Activated naive CD8-positive, alpha-beta T cell treated with anti-CD3 and anti-CD28 coated beads for 36 hours (primary cell): ENCODE data around the gene SLC1A1. TPM values are rescaled to one million over a fixed set of nuclear protein-coding genes. Genes with fewer than 3 reads are reported as not detected.
"Not testable (repeated sequence)": the region's sequence is repeated elsewhere in the genome, so short reads cannot be mapped to it uniquely, and the experiment has no call there.

Source experiments
- DNase-seq: peaks from one replicate; pipeline ENCODE4 v3.0.0; 2021
- H3K27ac Mint-ChIP-seq: one replicate; pipeline ENCODE4 v1.8.0; 2022; ENCODE audit warnings: mild to moderate bottlenecking, moderate library complexity, mixed read lengths
- H3K27me3 Mint-ChIP-seq: one replicate; pipeline ENCODE4 v1.8.0; 2022; ENCODE audit warnings: mild to moderate bottlenecking, mixed read lengths
- H3K36me3 Mint-ChIP-seq: one replicate; pipeline ENCODE4 v1.8.0; 2021; ENCODE audit warnings: mild to moderate bottlenecking, mixed read lengths
- H3K4me1 Mint-ChIP-seq: one replicate; pipeline ENCODE4 v1.8.0; 2021; ENCODE audit warnings: mixed read lengths
- H3K4me3 Mint-ChIP-seq: one replicate; pipeline ENCODE4 v1.8.0; 2022; ENCODE audit warnings: mild to moderate bottlenecking, moderate library complexity, mixed read lengths
- H3K9me3 Mint-ChIP-seq: one replicate; pipeline ENCODE4 v1.8.0; 2022; ENCODE audit warnings: mixed read lengths
- total RNA-seq, 2 experiments: library from RNA; stranded (reverse); gene quantifications; one replicate each; pipeline ENCODE4 v1.2.3, GENCODE V29; 2021

The SLC1A1 gene
- total RNA-seq, 2 experiments from 2014 or later, result 0.10 to 0.23 TPM

GRCh38 chr9:4592886-4593285 lies 102.6 kb downstream of the SLC1A1 start:
- Mint-ChIP-seq H3K4me3 (no peak overlapping the region), H3K27me3 (no peaks in the 10 kb centered on the region), H3K4me1 (peaks cover 21% of the 10 kb centered on the region), H3K27ac (no peak overlapping the region), H3K36me3 (no peaks in the 10 kb centered on the region), H3K9me3 (no peaks in the 10 kb centered on the region)
- DNase-seq, result no peak

GRCh38 chr9:4594545-4594944 lies 104.3 kb downstream of the SLC1A1 start:
- no peak for DNase-seq
- no peak overlapping the region for H3K27ac Mint-ChIP-seq
- no peak overlapping the region for H3K4me3 Mint-ChIP-seq
- peaks cover 20% of the 10 kb centered on the region for H3K4me1 Mint-ChIP-seq
- no peaks in the 10 kb centered on the region for H3K9me3 Mint-ChIP-seq
- no peaks in the 10 kb centered on the region for H3K36me3 Mint-ChIP-seq
- H3K27me3 Mint-ChIP-seq, result no peaks in the 10 kb centered on the region

GRCh38 chr9:4594994-4595393 lies 104.7 kb downstream of the SLC1A1 start:
- no peaks in the 10 kb centered on the region for H3K36me3 Mint-ChIP-seq
- H3K9me3 Mint-ChIP-seq, result no peaks in the 10 kb centered on the region
- no peaks in the 10 kb centered on the region for H3K27me3 Mint-ChIP-seq
- no peak overlapping the region for H3K27ac Mint-ChIP-seq
- peaks cover 19% of the 10 kb centered on the region for H3K4me1 Mint-ChIP-seq
- H3K4me3 Mint-ChIP-seq, result no peak overlapping the region
- no peak for DNase-seq

- Mint-ChIP-seq H3K27ac (peak overlapping the region; percentile 55), H3K4me1 (peaks cover 30% of the 10 kb centered on the region), H3K4me3 (no peak overlapping the region), H3K36me3 (no peaks in the 10 kb centered on the region), H3K9me3 (no peaks in the 10 kb centered on the region), H3K27me3 (no peaks in the 10 kb centered on the region)
- DNase-seq, result peak; percentile 34
Observed at GRCh38 chr9:4596165-4596922, 106.1 kb downstream of the SLC1A1 start.

- Mint-ChIP-seq H3K27ac (peak overlapping the region; percentile 20), H3K4me1 (peaks cover 27% of the 10 kb centered on the region), H3K36me3 (peaks cover 7% of the 10 kb centered on the region), H3K27me3 (no peaks in the 10 kb centered on the region), H3K9me3 (peaks cover 3% of the 10 kb centered on the region), H3K4me3 (no peak overlapping the region)
- DNase-seq, result no peak
Observed at GRCh38 chr9:4600368-4600767, 110.1 kb downstream of the SLC1A1 start.

- Mint-ChIP-seq H3K27ac (no peak overlapping the region), H3K27me3 (no peaks in the 10 kb centered on the region), H3K4me3 (no peak overlapping the region), H3K4me1 (peaks cover 15% of the 10 kb centered on the region), H3K36me3 (peaks cover 7% of the 10 kb centered on the region), H3K9me3 (peaks cover 3% of the 10 kb centered on the region)
- DNase-seq, result no peak
Observed at GRCh38 chr9:4603830-4604229, 113.6 kb downstream of the SLC1A1 start.

- H3K27ac Mint-ChIP-seq, result no peak overlapping the region
- DNase-seq, result peak; percentile 47
- peaks cover 3% of the 10 kb centered on the region for H3K9me3 Mint-ChIP-seq
- H3K4me3 Mint-ChIP-seq, result no peak overlapping the region
- H3K4me1 Mint-ChIP-seq, result peaks cover 15% of the 10 kb centered on the region
- H3K36me3 Mint-ChIP-seq, result peaks cover 7% of the 10 kb centered on the region
- H3K27me3 Mint-ChIP-seq, result no peaks in the 10 kb centered on the region
Observed at GRCh38 chr9:4604678-4605095, 114.4 kb downstream of the SLC1A1 start.

- DNase-seq, H3K4me3 Mint-ChIP-seq, H3K4me1 Mint-ChIP-seq, H3K27me3 Mint-ChIP-seq, H3K36me3 Mint-ChIP-seq, H3K9me3 Mint-ChIP-seq, H3K27ac Mint-ChIP-seq: not testable (repeated sequence)
Observed at GRCh38 chr9:4606033-4606432, 115.8 kb downstream of the SLC1A1 start.

- Mint-ChIP-seq H3K27me3 (no peaks in the 10 kb centered on the region), H3K27ac (no peak overlapping the region), H3K4me1 (peaks cover 5% of the 10 kb centered on the region), H3K36me3 (peaks cover 2% of the 10 kb centered on the region), H3K4me3 (no peak overlapping the region), H3K9me3 (no peaks in the 10 kb centered on the region)
- DNase-seq, result no peak
Observed at GRCh38 chr9:4614627-4615026, 124.4 kb downstream of the SLC1A1 start.

- Mint-ChIP-seq H3K4me3 (no peak overlapping the region), H3K9me3 (no peaks in the 10 kb centered on the region), H3K27ac (no peak overlapping the region), H3K4me1 (peaks cover 11% of the 10 kb centered on the region), H3K27me3 (no peaks in the 10 kb centered on the region), H3K36me3 (peaks cover 2% of the 10 kb centered on the region)
- DNase-seq, result no peak
Observed at GRCh38 chr9:4615251-4615650, 125.0 kb downstream of the SLC1A1 start.

GRCh38 chr9:4615778-4616177 lies 125.5 kb downstream of the SLC1A1 start:
- Mint-ChIP-seq H3K27me3 (no peaks in the 10 kb centered on the region), H3K27ac (no peak overlapping the region), H3K9me3 (no peaks in the 10 kb centered on the region)

GRCh38 chr9:4617752-4618151 lies 127.5 kb downstream of the SLC1A1 start:
- Mint-ChIP-seq H3K27ac (no peak overlapping the region), H3K27me3 (no peaks in the 10 kb centered on the region), H3K4me1 (peaks cover 15% of the 10 kb centered on the region), H3K9me3 (no peaks in the 10 kb centered on the region), H3K36me3 (peaks cover 2% of the 10 kb centered on the region), H3K4me3 (no peak overlapping the region)
- no peak for DNase-seq

More at GRCh38 chr9:4615778-4616177, 125.5 kb downstream of the SLC1A1 start:
- Mint-ChIP-seq H3K36me3 (peaks cover 2% of the 10 kb centered on the region), H3K4me1 (peaks cover 15% of the 10 kb centered on the region), H3K4me3 (no peak overlapping the region)
- DNase-seq, result no peak

GRCh38 chr9:4618700-4619099 lies 128.4 kb downstream of the SLC1A1 start:
- no peaks in the 10 kb centered on the region for H3K9me3 Mint-ChIP-seq
- DNase-seq, result no peak
- no peak overlapping the region for H3K27ac Mint-ChIP-seq
- no peaks in the 10 kb centered on the region for H3K27me3 Mint-ChIP-seq
- H3K36me3 Mint-ChIP-seq, result peaks cover 2% of the 10 kb centered on the region
- H3K4me3 Mint-ChIP-seq, result no peak overlapping the region
- peaks cover 15% of the 10 kb centered on the region for H3K4me1 Mint-ChIP-seq

GRCh38 chr9:4620057-4620765 lies 129.9 kb downstream of the SLC1A1 start:
- Mint-ChIP-seq H3K36me3 (no peaks in the 10 kb centered on the region), H3K4me3 (no peak overlapping the region), H3K27ac (no peak overlapping the region), H3K9me3 (no peaks in the 10 kb centered on the region), H3K4me1 (peaks cover 12% of the 10 kb centered on the region), H3K27me3 (no peaks in the 10 kb centered on the region)
- DNase-seq, result no peak

- no peak overlapping the region for H3K27ac Mint-ChIP-seq
- H3K36me3 Mint-ChIP-seq, result no peaks in the 10 kb centered on the region
- H3K9me3 Mint-ChIP-seq, result no peaks in the 10 kb centered on the region
- H3K27me3 Mint-ChIP-seq, result no peaks in the 10 kb centered on the region
- no peak for DNase-seq
- H3K4me1 Mint-ChIP-seq, result peaks cover 10% of the 10 kb centered on the region
- H3K4me3 Mint-ChIP-seq, result no peak overlapping the region
Observed at GRCh38 chr9:4620881-4621555, 130.8 kb downstream of the SLC1A1 start.
